H1 (cell line): ENCODE data around the gene CYREN. TPM values are rescaled to one million over a fixed set of nuclear protein-coding genes. Genes with fewer than 3 reads are reported as not detected.

ENCODE experiments used
- CTCF ChIA-PET: fragments of 300-600 bp; sonication (Branson Sonifier 250); formaldehyde crosslinking; loops from one replicate; lab custom pipeline; 2021; ENCODE audit not compliant: partially characterized antibody; lab: Charles Lee
- POLR2A ChIA-PET: fragments of 300-600 bp; sonication (Branson Sonifier 250); formaldehyde crosslinking; loops from one replicate; lab custom pipeline; 2021; ENCODE audit warnings: inconsistent platforms; ENCODE audit not compliant: partially characterized antibody; lab: Charles Lee
- DNase-seq, 2 experiments: peaks; one replicate each; pipeline versions ENCODE4 v3.0.0 to v3.0.0-alpha.2; 2010 to 2022; ENCODE audit warnings: low spot score in 2 of 2, low read depth in 1 of 2, mixed read lengths in 1 of 2
- FAIRE-seq: peaks from 2 replicates; lab custom pipeline; 2011; peaks lifted over from hg19 to GRCh38; lab: Jason Lieb, UNC
- H2AFZ ChIP-seq: 2 replicates; pipeline ENCODE4 v1.8.1; 2012; ENCODE audit warnings: low read length, inconsistent platforms
- H2AK5ac ChIP-seq: 2 replicates; pipeline ENCODE4 v1.6.1; 2013; ENCODE audit warnings: low read depth, low read length
- H2BK120ac ChIP-seq: replicated peaks from 2 replicates; pipeline ENCODE3; 2013; ENCODE audit warnings: low read depth, low read length, inconsistent platforms
- H2BK12ac ChIP-seq: 2 replicates; pipeline ENCODE4 v1.6.1; 2013; ENCODE audit warnings: low read depth, low read length
- H2BK15ac ChIP-seq: 2 replicates; pipeline ENCODE4 v1.6.1; 2013; ENCODE audit warnings: low read length
- H2BK20ac ChIP-seq: 2 replicates; pipeline ENCODE4 v1.6.1; 2013; ENCODE audit warnings: low read length
- H2BK5ac ChIP-seq: 2 replicates; pipeline ENCODE4 v1.6.1; 2013; ENCODE audit warnings: low read depth, low read length
- H3K14ac ChIP-seq: 2 replicates; pipeline ENCODE4 v1.6.1; 2013; ENCODE audit warnings: inconsistent platforms; ENCODE audit not compliant: insufficient read length
- H3K18ac ChIP-seq: 2 replicates; pipeline ENCODE4 v1.6.1; 2013; ENCODE audit warnings: low read length; ENCODE audit errors: extremely low read depth
- H3K23ac ChIP-seq: 2 replicates; pipeline ENCODE4 v1.6.1; 2013; ENCODE audit warnings: inconsistent platforms; ENCODE audit not compliant: insufficient read length
- H3K23me2 ChIP-seq: 2 replicates; pipeline ENCODE4 v1.6.1; 2013; ENCODE audit warnings: low read depth, low read length
- H3K27ac ChIP-seq: 2 replicates; pipeline ENCODE4 v1.6.1; 2011; ENCODE audit warnings: low read depth, low read length, inconsistent platforms
- H3K27me3 ChIP-seq, 4 experiments: replicated peaks in 1 of 4; 1 replicate in 1 of 4; 2 replicates in 3 of 4; pipeline versions ENCODE4 v1.6.1 to v1.8.1; 2011 to 2013; ENCODE audit warnings: low read length in 3 of 4, mild to moderate bottlenecking in 3 of 4, inconsistent platforms in 2 of 4, mixed read lengths in 2 of 4, moderate library complexity in 1 of 4; ENCODE audit not compliant: control insufficient read depth in 3 of 4, insufficient read depth in 3 of 4; ENCODE audit errors: extremely low read depth in 1 of 4
- H3K36me3 ChIP-seq, 4 experiments: 2 replicates each; pipeline versions ENCODE4 v1.6.1 to v1.8.1; 2011 to 2013; ENCODE audit warnings: mild to moderate bottlenecking in 4 of 4, low read length in 3 of 4, moderate library complexity in 2 of 4, control low read depth in 1 of 4, inconsistent platforms in 1 of 4; ENCODE audit not compliant: insufficient read depth in 4 of 4, control insufficient read depth in 2 of 4
- H3K4ac ChIP-seq: replicated peaks from 2 replicates; pipeline ENCODE3; 2013; ENCODE audit warnings: low read length, low read depth, mixed read lengths, inconsistent platforms; ENCODE audit not compliant: insufficient read length
- H3K4me1 ChIP-seq, 4 experiments: replicated peaks in 1 of 4; 1 replicate in 1 of 4; 2 replicates in 3 of 4; pipeline versions ENCODE4 v1.6.1 to v1.8.1; 2011 to 2013; ENCODE audit warnings: low read length in 3 of 4, inconsistent platforms in 2 of 4, mixed read lengths in 1 of 4; ENCODE audit not compliant: insufficient read depth in 4 of 4, control insufficient read depth in 3 of 4
- H3K4me2 ChIP-seq, 2 experiments: 2 replicates each; pipeline versions ENCODE4 v1.6.1 to v1.8.1; 2011 to 2013; ENCODE audit warnings: low read depth in 2 of 2, low read length in 2 of 2, control low read depth in 1 of 2, inconsistent platforms in 1 of 2, mild to moderate bottlenecking in 1 of 2; ENCODE audit not compliant: insufficient read depth in 1 of 2
- H3K4me3 ChIP-seq, 4 experiments: fragments of 200-600, 300-600 bp in 1 of 4; sonication (generic), shearing (Covaris generic), sonication (Bioruptor Twin) in 1 of 4; 2 replicates each; pipeline versions ENCODE4 v1.5.1 to v1.8.1; 2011 to 2016; ENCODE audit warnings: low read length in 4 of 4, low read depth in 3 of 4, control low read depth in 2 of 4, inconsistent platforms in 2 of 4, mild to moderate bottlenecking in 2 of 4, mixed read lengths in 1 of 4, moderate library complexity in 1 of 4; ENCODE audit not compliant: insufficient read depth in 2 of 4; ENCODE audit errors: extremely low read depth in 1 of 4
- H3K56ac ChIP-seq: replicated peaks from 2 replicates; pipeline ENCODE3; 2013; ENCODE audit warnings: low read depth, mild to moderate bottlenecking, mixed read lengths, low read length, inconsistent platforms; ENCODE audit not compliant: insufficient read length
- H3K79me1 ChIP-seq: 2 replicates; pipeline ENCODE4 v1.6.1; 2013; ENCODE audit warnings: low read depth, low read length, control low read depth
- H3K79me2 ChIP-seq, 2 experiments: 2 replicates each; pipeline versions ENCODE4 v1.6.1 to v1.8.1; 2012 to 2013; ENCODE audit warnings: low read length in 2 of 2, mild to moderate bottlenecking in 2 of 2, inconsistent platforms in 1 of 2; ENCODE audit not compliant: insufficient read depth in 2 of 2, control insufficient read depth in 1 of 2
- H3K9ac ChIP-seq, 4 experiments: replicated peaks in 1 of 4; 1 replicate in 1 of 4; 2 replicates in 3 of 4; pipeline versions ENCODE4 v1.6.1 to v1.8.1; 2011 to 2013; ENCODE audit warnings: low read depth in 3 of 4, low read length in 3 of 4, control low read depth in 2 of 4, mild to moderate bottlenecking in 2 of 4, moderate library complexity in 2 of 4, inconsistent platforms in 1 of 4; ENCODE audit errors: extremely low read depth in 1 of 4
- H3K9me3 ChIP-seq, 2 experiments: 2 replicates each; pipeline versions ENCODE4 v1.6.1 to v1.8.1; 2012 to 2013; ENCODE audit warnings: mild to moderate bottlenecking in 2 of 2, moderate library complexity in 2 of 2, control low read depth in 1 of 2, inconsistent platforms in 1 of 2, low read depth in 1 of 2, low read length in 1 of 2, mixed read lengths in 1 of 2; ENCODE audit not compliant: insufficient read depth in 2 of 2
- H4K20me1 ChIP-seq, 2 experiments: replicated peaks in 1 of 2; 2 replicates each; pipeline versions ENCODE3 to v1.8.1; 2011 to 2013; ENCODE audit warnings: inconsistent platforms in 2 of 2, low read length in 2 of 2, mild to moderate bottlenecking in 1 of 2; ENCODE audit not compliant: insufficient read depth in 2 of 2, control insufficient read depth in 1 of 2
- H4K5ac ChIP-seq: 2 replicates; pipeline ENCODE4 v1.6.1; 2013; ENCODE audit warnings: low read length, low read depth, mixed read lengths, inconsistent platforms; ENCODE audit not compliant: insufficient read length
- H4K8ac ChIP-seq: 2 replicates; pipeline ENCODE4 v1.8.0; 2013; ENCODE audit warnings: mild to moderate bottlenecking, moderate library complexity, low read length, inconsistent platforms; ENCODE audit not compliant: insufficient read depth; ENCODE audit errors: extremely low read depth
- H4K91ac ChIP-seq: replicated peaks from 2 replicates; pipeline ENCODE3; 2013; ENCODE audit warnings: low read length, mixed read lengths, inconsistent platforms; ENCODE audit not compliant: insufficient read length
- CREB1 ChIP-seq: IDR thresholded peaks from 2 replicates; pipeline ENCODE4 v1.6.1; 2012; ENCODE audit warnings: inconsistent platforms
- EP300 ChIP-seq, 2 experiments: IDR thresholded peaks; 1 replicate in 1 of 2; 2 replicates in 1 of 2; pipeline ENCODE4 v1.6.1; 2011 to 2012; ENCODE audit warnings: low read depth in 2 of 2, low read length in 2 of 2, mild to moderate bottlenecking in 2 of 2, borderline replicate concordance in 1 of 2, inconsistent platforms in 1 of 2, moderate library complexity in 1 of 2
- EZH2 ChIP-seq: fragments of 200-600 bp; sonication (generic); IDR thresholded peaks from 2 replicates; pipeline ENCODE4 v1.7.1; 2012; ENCODE audit warnings: low read depth, mild to moderate bottlenecking, moderate library complexity, low read length, inconsistent platforms; ENCODE audit not compliant: severe bottlenecking
- FOSL1 ChIP-seq: IDR thresholded peaks from 2 replicates; pipeline ENCODE4 v1.6.1; 2011; ENCODE audit warnings: mild to moderate bottlenecking, low read depth, low read length, moderate library complexity; ENCODE audit not compliant: insufficient read depth
- JUND ChIP-seq: IDR thresholded peaks from 2 replicates; pipeline ENCODE4 v1.6.1; 2011; ENCODE audit warnings: mild to moderate bottlenecking, improper control_type of control experiment, low read length
- KDM5A ChIP-seq: fragments of 200-600 bp; IDR thresholded peaks from 2 replicates; pipeline ENCODE4 v1.7.1; 2012; ENCODE audit warnings: mild to moderate bottlenecking, low read length, inconsistent platforms, mixed read lengths
- POLR2AphosphoS5 ChIP-seq: IDR thresholded peaks from 2 replicates; pipeline ENCODE4 v1.6.1; 2011; ENCODE audit warnings: low read depth, low read length
- RBBP5 ChIP-seq: IDR thresholded peaks from 2 replicates; pipeline ENCODE4 v1.7.1; 2012; ENCODE audit warnings: low read depth, mild to moderate bottlenecking, inconsistent platforms, low read length, moderate library complexity, borderline replicate concordance
- SAP30 ChIP-seq: fragments of 300-600 bp; sonication (generic); IDR thresholded peaks from 2 replicates; pipeline ENCODE4 v1.7.1; 2012; ENCODE audit warnings: low read length, moderate library complexity, mild to moderate bottlenecking, inconsistent platforms; ENCODE audit not compliant: insufficient read depth, insufficient replicate concordance
- SUZ12 ChIP-seq: fragments of 200-600 bp; sonication (generic); IDR thresholded peaks from 2 replicates; pipeline ENCODE4 v1.6.1; 2012; ENCODE audit warnings: mild to moderate bottlenecking, inconsistent platforms, low read length, moderate library complexity, mixed read lengths
- TBP ChIP-seq: IDR thresholded peaks from 2 replicates; pipeline ENCODE4 v1.6.1; 2011; ENCODE audit warnings: low read depth, low read length, improper control_type of control experiment
- WGBS, 2 experiments: shearing (Covaris generic) in 1 of 2; methylation state at CpG; one replicate each; pipeline versions ENCODE4 v1.1.6 to v1.1.7; 2013 to 2015; ENCODE audit warnings: low lambda C conversion rate in 2 of 2, mixed read lengths in 2 of 2, inconsistent platforms in 1 of 2, low coverage in 1 of 2, missing lambda C conversion rate in 1 of 2; ENCODE audit not compliant: insufficient replicate concordance in 2 of 2, insufficient coverage in 1 of 2, insufficient read length in 1 of 2; ENCODE audit errors: extremely low coverage in 1 of 2, missing lambda C conversion rate in 1 of 2; 5-methylcytosine and 5-hydroxymethylcytosine counted together
- polyA plus RNA-seq, 7 experiments: library from polyadenylated mRNA; depleted of rRNA in 3 of 7; stranded (reverse) in 5 of 7; unstranded in 2 of 7; fragments of >200 nt in 5 of 7; fragments of 200-250 nt in 2 of 7; gene quantifications; 1 replicate in 5 of 7; 2 replicates in 1 of 7; 4 replicates in 1 of 7; pipeline versions ENCODE4 v1.2.1 to v1.2.3, GENCODE V29; 2011 to 2013; ENCODE audit warnings: missing spikeins in 2 of 7, mixed read lengths in 2 of 7
- total RNA-seq: library from RNA; stranded (reverse); fragmentation: NEBNext Ultra II Directional; extraction: Animal tissue kit (Norgen Biotek cat#: 25700); gene quantifications from 2 replicates; pipeline ENCODE4 v1.2.1, GENCODE V29; 2021

CYREN gene
- total and polyA plus RNA-seq, 2 of the 8 experiments (the other 6 are each of a cell fraction or from before 2014, with no cell fraction given): 25.1 to 46.2 TPM

GRCh38 chr7:135150072-135150782, 20.3 kb downstream of the CYREN start:
- Histone ChIP-seq H3K9ac (no peak overlapping the region), H4K20me1 (no peaks in the 10 kb centered on the region), H2AFZ (no peak overlapping the region), H3K4me1 (no peaks in the 10 kb centered on the region), H4K91ac (no peak overlapping the region), H3K18ac (no peak overlapping the region), H3K56ac (no peak overlapping the region), H3K23me2 (no peaks in the 10 kb centered on the region), H2BK120ac (no peak overlapping the region), H3K27ac (no peak overlapping the region), H2BK5ac (no peak overlapping the region)
- DNase-seq: no peak
- no peak for FAIRE-seq
- no peak for TF ChIP-seq RBBP5
- no peak for TF ChIP-seq EP300 (IDR thresholded peaks at IDR 0.05; ENCODE audit: borderline replicate concordance in 1 of 2, low read depth in 2 of 2, low read length in 2 of 2)
- TF ChIP-seq EZH2: no peak
- TF ChIP-seq TBP: no peak
- no peak for TF ChIP-seq SAP30
- no peak for TF ChIP-seq FOSL1
- no peak for TF ChIP-seq CREB1
- no peak for TF ChIP-seq POLR2AphosphoS5
- TF ChIP-seq KDM5A: no peak
- TF ChIP-seq SUZ12: no peak
- no peak for TF ChIP-seq JUND
- TF ChIP-seq, all 59 proteins: peak for 0
- Histone ChIP-seq H2AK5ac (no peak overlapping the region), H2BK12ac (no peak overlapping the region), H3K4me3 (no peak overlapping the region), H2BK20ac (no peak overlapping the region), H4K5ac (no peak overlapping the region), H3K4ac (no peak overlapping the region), H3K27me3 (no peaks in the 10 kb centered on the region), H3K36me3 (no peaks in the 10 kb centered on the region), H3K14ac (no peak overlapping the region), H2BK15ac (no peak overlapping the region), H3K4me2 (no peak overlapping the region), H4K8ac (0 out of 2 replicates have a peak overlapping the region, but pooled peaks have one; percentile 3), H3K79me2 (no peaks in the 10 kb centered on the region), H3K23ac (no peak overlapping the region), H3K79me1 (no peaks in the 10 kb centered on the region), H3K9me3 (no peaks in the 10 kb centered on the region)
- WGBS, 2 experiments: 89% methylated on average over 8 of the region's 8 CpGs; no CpG with 5 or more reads in 1 of the 2 experiments
- POLR2A ChIA-PET: no interaction called here
- CTCF ChIA-PET: interaction anchor here (0.6 to 1.4 kb wide), 3 partner anchors 15 to 22 kb away, joined by 3 to 4 read pairs (median 3); no protein-coding TSS in a partner anchor
